Skeletal muscle tissue (tissue), 4 donors: ENCODE results near the gene COL9A3. TPM values are rescaled to one million over a fixed set of nuclear protein-coding genes. Genes with fewer than 3 reads are reported as not detected.

ENCODE experiments used
- H3K27ac ChIP-seq: one replicate; pipeline ENCODE4 v1.7.0; 2013; ENCODE audit warnings: mild to moderate bottlenecking, low read depth, low read length, inconsistent platforms
- H3K27me3 ChIP-seq, 3 donors: one replicate each; pipeline ENCODE4 v1.7.0; 2013; ENCODE audit warnings: low read length in 3 of 3; ENCODE audit not compliant: control insufficient read depth in 3 of 3, insufficient read depth in 3 of 3
- H3K36me3 ChIP-seq, 3 donors: one replicate each; pipeline ENCODE4 v1.7.0; 2013; ENCODE audit warnings: low read length in 3 of 3; ENCODE audit not compliant: control insufficient read depth in 3 of 3, insufficient read depth in 3 of 3
- H3K4me1 ChIP-seq, 3 donors: one replicate each; pipeline ENCODE4 v1.7.0; 2013; ENCODE audit warnings: low read length in 3 of 3, mild to moderate bottlenecking in 3 of 3; ENCODE audit not compliant: control insufficient read depth in 3 of 3, insufficient read depth in 3 of 3
- H3K4me3 ChIP-seq, 3 donors: one replicate each; pipeline ENCODE4 v1.7.0; 2013; ENCODE audit warnings: low read length in 3 of 3
- H3K9ac ChIP-seq, 3 donors: one replicate each; pipeline ENCODE4 v1.7.0; 2013; ENCODE audit warnings: low read length in 3 of 3, mild to moderate bottlenecking in 3 of 3, moderate library complexity in 2 of 3, low read depth in 1 of 3
- H3K9me3 ChIP-seq, 3 donors: one replicate each; pipeline ENCODE4 v1.7.0; 2013; ENCODE audit warnings: low read length in 3 of 3; ENCODE audit not compliant: control insufficient read depth in 3 of 3
- total RNA-seq: library from RNA; depleted of rRNA; stranded (reverse); fragments of >200 nt; gene quantifications from one replicate; pipeline ENCODE4 v1.2.3, GENCODE V29; 2014
- donor health status: Osteomylitis.

Gene COL9A3
- total RNA-seq, 1 donor from 2014 or later = 8.9 TPM

DNA sequence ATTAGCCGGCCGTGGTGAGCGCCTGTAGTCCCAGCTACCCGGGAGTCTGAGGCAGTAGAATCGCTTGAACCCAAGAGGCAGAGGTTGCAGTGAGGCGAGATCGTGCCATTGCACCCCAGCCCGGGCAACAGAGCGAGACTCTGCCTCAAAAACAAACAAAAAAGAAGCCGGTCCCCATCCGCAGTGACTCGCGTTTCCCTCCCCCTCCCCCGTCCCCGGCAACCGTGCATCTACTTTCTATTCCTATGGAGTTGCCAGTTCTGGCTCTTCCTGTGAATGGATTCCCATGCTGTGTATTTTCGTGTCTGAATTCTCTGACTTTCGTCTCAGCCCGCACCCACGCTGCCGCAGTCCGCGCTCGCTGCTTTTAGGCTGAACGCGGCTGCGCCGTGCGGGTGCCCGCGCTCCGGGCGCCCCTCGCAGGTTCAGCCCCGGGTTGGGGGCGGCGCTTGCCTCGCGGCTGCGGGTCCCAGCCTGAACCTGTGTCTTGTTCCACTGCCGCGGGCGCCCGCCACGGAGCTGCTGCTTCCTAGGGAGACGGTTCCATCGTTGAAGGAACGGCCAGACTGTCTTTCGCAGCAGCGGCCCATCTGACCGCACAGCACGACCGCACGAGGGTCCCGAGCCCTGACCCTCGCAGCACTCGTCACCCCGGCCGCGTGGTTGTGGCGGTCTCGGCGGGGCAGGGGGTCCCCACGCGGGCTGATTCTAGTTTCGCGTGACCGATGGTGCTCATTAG, 21.7 kb upstream of the COL9A3 start:
- H3K27me3 ChIP-seq = peaks cover 0 to 5% (median 2%) of the 10 kb centered on the region in 3 donors
- H3K9me3 ChIP-seq = no peaks in the 10 kb centered on the region
- H3K4me3 ChIP-seq = peak overlapping the region; percentile 72 to 79 (median 77)
- peak overlapping the region; percentile 68 for H3K27ac ChIP-seq
- peaks cover 32 to 35% (median 33%) of the 10 kb centered on the region in 3 donors for H3K4me1 ChIP-seq
- peak overlapping the region; percentile 70 to 87 (median 79) for H3K9ac ChIP-seq
- H3K36me3 ChIP-seq = peaks cover 17 to 24% (median 23%) of the 10 kb centered on the region in 3 donors

- Histone ChIP-seq H3K4me3 (peak overlapping the region; percentile 33 to 73 (median 67)), H3K9ac (peak overlapping the region; percentile 7 to 87 (median 64)), H3K4me1 (peaks cover 40 to 44% (median 41%) of the 10 kb centered on the region in 3 donors), H3K36me3 (peaks cover 27 to 28% (median 27%) of the 10 kb centered on the region in 3 donors), H3K27ac (no peak overlapping the region), H3K9me3 (no peaks in the 10 kb centered on the region), H3K27me3 (no peaks in the 10 kb centered on the region)
Measured at GRCh38 chr20:62796699-62797491, 20.0 kb upstream of the COL9A3 start.

DNA sequence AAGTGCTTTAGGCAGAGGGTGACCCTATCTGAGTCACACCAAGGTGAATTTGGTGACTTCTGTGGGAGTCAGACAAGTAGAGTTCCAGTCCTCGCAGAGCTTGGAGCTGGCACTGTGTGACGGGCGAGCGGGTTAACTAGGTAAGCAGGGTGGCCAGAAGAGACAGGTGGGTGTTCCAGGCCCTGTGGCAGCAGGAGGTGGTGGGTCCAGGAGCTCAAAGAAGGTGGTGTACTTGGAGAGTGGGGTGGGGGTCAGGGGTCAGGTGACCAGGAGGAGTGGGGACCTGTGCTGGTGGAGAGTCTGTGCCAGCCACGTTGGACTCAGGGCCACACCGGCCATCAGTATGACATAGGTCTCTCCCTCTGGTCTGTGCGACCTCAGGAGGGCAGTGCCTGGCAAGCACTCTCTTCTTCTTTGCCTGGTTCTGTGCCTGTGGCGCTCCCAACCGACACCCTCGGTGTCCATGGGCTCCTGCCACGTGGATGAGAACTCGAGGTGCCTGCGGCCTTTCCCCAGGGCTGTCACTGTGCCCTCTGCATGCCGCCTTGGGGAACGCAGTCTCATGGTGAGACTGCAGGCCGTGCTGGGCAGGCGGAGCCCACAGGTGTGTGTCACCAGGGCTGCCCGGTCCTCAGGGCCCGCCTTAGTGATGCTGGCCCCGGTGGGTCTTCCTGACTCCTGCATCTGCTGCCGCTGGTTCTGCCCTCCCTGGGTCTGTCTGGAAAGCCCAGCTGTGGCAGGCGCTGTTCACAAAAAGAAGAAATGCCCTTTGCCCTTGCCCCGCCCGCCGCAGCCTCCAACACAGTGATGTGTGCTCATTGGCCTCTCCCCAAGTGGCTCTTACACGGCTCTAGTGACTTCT, 18.9 kb upstream of the COL9A3 start:
- H3K27ac ChIP-seq = no peak overlapping the region
- no peaks in the 10 kb centered on the region for H3K9me3 ChIP-seq
- peak overlapping the region in 2 of 3 donors; percentile 33 to 64 for H3K9ac ChIP-seq
- H3K4me3 ChIP-seq = peak overlapping the region in 1 of 3 donors; percentile 59
- H3K4me1 ChIP-seq = peaks cover 46 to 54% (median 52%) of the 10 kb centered on the region in 3 donors
- H3K36me3 ChIP-seq = peaks cover 27 to 28% (median 27%) of the 10 kb centered on the region in 3 donors
- H3K27me3 ChIP-seq = no peaks in the 10 kb centered on the region

- no peak overlapping the region for H3K9ac ChIP-seq
- no peaks in the 10 kb centered on the region for H3K27me3 ChIP-seq
- H3K36me3 ChIP-seq = peaks cover 27 to 28% (median 27%) of the 10 kb centered on the region in 3 donors
- H3K4me1 ChIP-seq = peaks cover 48 to 59% (median 54%) of the 10 kb centered on the region in 3 donors
- no peak overlapping the region for H3K27ac ChIP-seq
- H3K4me3 ChIP-seq = no peak overlapping the region
- H3K9me3 ChIP-seq = no peaks in the 10 kb centered on the region
Measured at GRCh38 chr20:62799036-62799435, 17.8 kb upstream of the COL9A3 start.

GRCh38 chr20:62799459-62799858, 17.4 kb upstream of the COL9A3 start:
- Histone ChIP-seq H3K9ac (no peak overlapping the region), H3K27ac (no peak overlapping the region), H3K9me3 (no peaks in the 10 kb centered on the region), H3K4me1 (peaks cover 51 to 61% (median 57%) of the 10 kb centered on the region in 3 donors), H3K4me3 (no peak overlapping the region), H3K36me3 (peaks cover 27 to 28% (median 27%) of the 10 kb centered on the region in 3 donors), H3K27me3 (no peaks in the 10 kb centered on the region)

GRCh38 chr20:62799873-62800272, 17.0 kb upstream of the COL9A3 start:
- peaks cover 27 to 28% (median 27%) of the 10 kb centered on the region in 3 donors for H3K36me3 ChIP-seq
- H3K9ac ChIP-seq = no peak overlapping the region
- H3K4me3 ChIP-seq = no peak overlapping the region
- H3K4me1 ChIP-seq = peaks cover 47 to 56% (median 52%) of the 10 kb centered on the region in 3 donors
- no peaks in the 10 kb centered on the region for H3K9me3 ChIP-seq
- no peak overlapping the region for H3K27ac ChIP-seq
- H3K27me3 ChIP-seq = no peaks in the 10 kb centered on the region

GRCh38 chr20:62800314-62801259, 16.3 kb upstream of the COL9A3 start:
- H3K9me3 ChIP-seq = no peaks in the 10 kb centered on the region
- H3K4me1 ChIP-seq = peaks cover 41 to 52% (median 49%) of the 10 kb centered on the region in 3 donors
- peak overlapping the region in 1 of 3 donors; percentile 73 for H3K9ac ChIP-seq
- peaks cover 27 to 28% (median 27%) of the 10 kb centered on the region in 3 donors for H3K36me3 ChIP-seq
- peak overlapping the region; percentile 28 for H3K27ac ChIP-seq
- H3K4me3 ChIP-seq = no peak overlapping the region
- no peaks in the 10 kb centered on the region for H3K27me3 ChIP-seq

DNA sequence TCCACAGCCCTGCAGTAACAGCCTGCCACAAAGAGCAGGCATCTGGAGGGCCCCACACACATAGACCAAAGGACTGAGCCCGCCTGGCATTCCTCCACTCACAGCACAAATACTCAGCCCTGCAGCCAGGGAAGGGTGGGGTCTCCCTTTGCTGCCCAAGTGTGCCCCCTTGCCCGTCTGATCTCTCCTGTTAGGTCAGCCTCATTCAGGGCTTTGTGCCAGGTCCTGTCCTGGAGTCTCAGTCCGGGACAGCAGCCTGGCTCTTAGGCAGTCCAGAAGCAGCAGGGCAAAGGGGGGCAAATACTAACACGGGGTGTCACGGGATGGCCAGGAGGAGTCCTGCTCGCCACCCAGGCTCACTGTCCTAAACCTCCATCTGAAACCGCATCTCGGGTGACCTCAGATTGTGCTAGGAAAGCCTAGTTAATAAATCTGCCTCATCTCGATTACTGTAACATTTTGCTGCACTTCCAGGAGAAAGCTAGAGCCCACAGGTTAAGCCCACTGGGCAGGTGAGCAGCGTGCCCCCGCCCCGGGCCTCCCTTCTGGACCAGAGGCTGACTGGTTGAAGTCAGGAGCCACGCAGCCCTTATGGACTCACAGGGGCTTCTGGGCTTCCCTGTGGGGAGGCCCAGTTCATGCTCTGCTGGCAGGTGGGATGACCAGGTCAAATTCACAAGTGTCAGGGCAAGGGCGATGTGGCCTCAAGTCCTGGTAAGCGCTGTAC, 15.4 kb upstream of the COL9A3 start:
- H3K27me3 ChIP-seq = no peaks in the 10 kb centered on the region
- H3K27ac ChIP-seq = no peak overlapping the region
- peaks cover 49 to 61% (median 57%) of the 10 kb centered on the region in 3 donors for H3K4me1 ChIP-seq
- peak overlapping the region in 1 of 3 donors; percentile 29 for H3K4me3 ChIP-seq
- H3K9me3 ChIP-seq = no peaks in the 10 kb centered on the region
- peaks cover 27 to 28% (median 27%) of the 10 kb centered on the region in 3 donors for H3K36me3 ChIP-seq
- peak overlapping the region in 1 of 3 donors; percentile 73 for H3K9ac ChIP-seq
